PFSK-1 (cell line): ENCODE data around the gene RPL12.

Experiments
- FOXP2 ChIP-seq: optimal IDR thresholded peaks from 2 replicates; pipeline ENCODE3; 2011; ENCODE audit warnings: borderline replicate concordance, control low read depth, inconsistent platforms; ENCODE audit not compliant: insufficient read depth; ENCODE audit errors: extremely low read length, extremely low read depth
- POLR2AphosphoS5 ChIP-seq: IDR thresholded peaks from 2 replicates; pipeline ENCODE4 v1.6.1; 2012; ENCODE audit warnings: low read depth, mild to moderate bottlenecking, control low read depth, low read length, moderate library complexity
- REST ChIP-seq, 2 experiments: IDR thresholded peaks; 2 replicates each; pipeline versions ENCODE4 v1.6.1 to v1.8.0; 2011 to 2012; ENCODE audit warnings: low read depth in 2 of 2, low read length in 2 of 2, control low read depth in 1 of 2, inconsistent platforms in 1 of 2, mild to moderate bottlenecking in 1 of 2, moderate library complexity in 1 of 2; ENCODE audit not compliant: insufficient read depth in 1 of 2
- SIN3A ChIP-seq: IDR thresholded peaks from 2 replicates; pipeline ENCODE4 v1.6.1; 2012; ENCODE audit warnings: mild to moderate bottlenecking, low read length, moderate library complexity, borderline replicate concordance; ENCODE audit not compliant: insufficient read depth
- TAF1 ChIP-seq: IDR thresholded peaks from 2 replicates; pipeline ENCODE4 v1.6.1; 2012; ENCODE audit warnings: low read length, control low read depth, borderline replicate concordance; ENCODE audit not compliant: insufficient read depth

- TF ChIP-seq FOXP2 (no peak), REST (IDR thresholded peaks at IDR 0.05; ENCODE audit: insufficient read depth in 1 of 2, low read depth in 2 of 2, low read length in 2 of 2) (no peak), POLR2AphosphoS5 (no peak), TAF1 (no peak), SIN3A (no peak)
These were observed 49.2 kb upstream of the RPL12 start for GRCh38 chr9:127500399-127500798.
